GM19395 (cell line): ENCODE data around the gene MAT1A.
"Not testable (repeated sequence)": the region's sequence is repeated elsewhere in the genome, so short reads cannot be mapped to it uniquely, and the experiment has no call there.

Experiments
- ATAC-seq: cut with Tn5 transposase; IDR thresholded peaks from one replicate; pipeline ENCODE4 v1.9.1; 2021; ENCODE audit warnings: mild to moderate bottlenecking, moderate library complexity; ENCODE audit not compliant: unreplicated experiment

MAT1A gene

GRCh38 chr10:80265740-80266512, 23.5 kb downstream of the MAT1A start:
- ATAC-seq = no peak

- ATAC-seq = no peak
These were observed 25.1 kb downstream of the MAT1A start for GRCh38 chr10:80264081-80265056.

- ATAC-seq = no peak
These were observed 28.0 kb downstream of the MAT1A start for GRCh38 chr10:80261316-80262030.

GRCh38 chr10:80260295-80261243, 28.9 kb downstream of the MAT1A start:
- no peak for ATAC-seq

GRCh38 chr10:80259405-80259871, 30.0 kb downstream of the MAT1A start:
- ATAC-seq = no peak

GRCh38 chr10:80256798-80257197, 32.7 kb downstream of the MAT1A start:
- peak; percentile 34 for ATAC-seq

GRCh38 chr10:80254726-80255125, 34.7 kb downstream of the MAT1A start:
- not testable (repeated sequence) for ATAC-seq

GRCh38 chr10:80253963-80254271, 35.5 kb downstream of the MAT1A start:
- ATAC-seq = peak; percentile 37

- peak; percentile 85 for ATAC-seq
These were observed 36.0 kb downstream of the MAT1A start for GRCh38 chr10:80253266-80253962.

GRCh38 chr10:80252296-80252887, 37.1 kb downstream of the MAT1A start:
- ATAC-seq = no peak

- not testable (repeated sequence) for ATAC-seq
These were observed 37.7 kb downstream of the MAT1A start for GRCh38 chr10:80251703-80252280.

- not testable (repeated sequence) for ATAC-seq
These were observed 39.1 kb downstream of the MAT1A start for GRCh38 chr10:80250399-80250798.

- ATAC-seq = not testable (repeated sequence)
These were observed 39.6 kb downstream of the MAT1A start for GRCh38 chr10:80249906-80250305.

- ATAC-seq = not testable (repeated sequence)
These were observed 41.8 kb downstream of the MAT1A start for GRCh38 chr10:80247611-80248010.

GRCh38 chr10:80244371-80244770, 45.1 kb downstream of the MAT1A start:
- not testable (repeated sequence) for ATAC-seq

- ATAC-seq = not testable (repeated sequence)
These were observed 47.1 kb downstream of the MAT1A start for GRCh38 chr10:80242341-80242740.

- ATAC-seq = not testable (repeated sequence)
These were observed 53.0 kb downstream of the MAT1A start for GRCh38 chr10:80236457-80236856.
